GM21825 (cell line): ENCODE measurements around the gene KDM3B.
A peak's percentile ranks its signal among the peaks of the same experiment; 100 is the strongest.

Source experiments
- ATAC-seq: cut with Tn5 transposase; IDR thresholded peaks from one replicate; pipeline ENCODE4 v1.9.1; 2021; ENCODE audit warnings: mild to moderate bottlenecking, moderate library complexity; ENCODE audit not compliant: unreplicated experiment

Gene KDM3B

DNA sequence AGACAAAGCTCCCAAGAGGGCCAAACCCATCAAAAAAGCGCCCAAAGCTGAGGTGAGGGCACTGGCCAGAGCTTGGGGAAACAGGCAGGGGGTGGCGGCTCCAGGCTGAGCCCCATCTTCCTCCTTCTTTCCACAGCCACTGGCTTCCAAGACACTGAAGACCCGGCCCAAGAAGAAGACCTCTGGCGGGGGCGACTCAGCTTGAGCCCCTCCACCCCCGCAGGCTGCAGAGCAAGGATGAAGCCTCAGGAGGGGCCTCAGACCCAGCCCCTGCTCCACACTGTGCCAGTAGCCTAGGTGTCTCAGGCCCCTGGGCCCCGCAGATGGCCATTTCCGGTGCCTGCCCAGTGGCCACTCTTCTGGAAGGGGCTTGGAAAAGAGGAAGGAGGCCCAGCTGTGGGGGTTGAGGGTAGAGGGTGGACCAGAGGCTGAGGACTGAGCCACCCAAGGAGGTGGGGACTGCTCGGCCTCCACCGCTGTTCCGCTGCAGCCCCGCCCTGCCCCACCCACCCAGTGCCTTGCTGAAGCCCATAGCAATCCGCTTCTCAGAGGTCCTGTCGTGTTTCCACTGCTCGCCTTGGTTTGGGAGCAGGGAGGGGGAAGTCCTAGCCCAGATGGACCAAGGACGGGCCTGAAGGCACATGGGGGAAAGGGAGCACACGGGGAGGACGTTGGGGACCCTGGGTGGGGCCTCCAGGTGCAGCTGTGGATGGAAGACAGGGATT is 93.2 kb downstream of the KDM3B start:
- ATAC-seq = no peak

DNA sequence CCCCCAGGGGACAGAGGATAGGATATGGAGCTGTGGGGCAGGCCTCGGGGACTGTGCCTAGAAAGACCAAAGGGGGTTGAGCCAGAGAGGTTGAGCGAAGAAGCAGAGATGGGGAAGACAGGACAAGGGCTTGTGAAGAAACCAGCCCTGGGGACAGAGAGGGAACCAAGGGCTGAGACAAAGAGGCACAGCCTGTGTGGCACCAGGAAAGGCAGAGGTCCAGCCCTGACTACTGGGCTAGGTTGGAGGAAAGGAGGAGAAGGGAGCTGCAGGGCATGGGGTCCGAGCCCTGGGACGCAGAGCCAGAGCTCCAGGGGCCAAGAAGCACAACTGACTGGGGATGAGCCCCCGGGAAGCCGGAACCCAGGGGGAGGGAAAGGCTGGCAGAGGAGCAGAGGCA is 95.6 kb downstream of the KDM3B start:
- no peak for ATAC-seq

DNA sequence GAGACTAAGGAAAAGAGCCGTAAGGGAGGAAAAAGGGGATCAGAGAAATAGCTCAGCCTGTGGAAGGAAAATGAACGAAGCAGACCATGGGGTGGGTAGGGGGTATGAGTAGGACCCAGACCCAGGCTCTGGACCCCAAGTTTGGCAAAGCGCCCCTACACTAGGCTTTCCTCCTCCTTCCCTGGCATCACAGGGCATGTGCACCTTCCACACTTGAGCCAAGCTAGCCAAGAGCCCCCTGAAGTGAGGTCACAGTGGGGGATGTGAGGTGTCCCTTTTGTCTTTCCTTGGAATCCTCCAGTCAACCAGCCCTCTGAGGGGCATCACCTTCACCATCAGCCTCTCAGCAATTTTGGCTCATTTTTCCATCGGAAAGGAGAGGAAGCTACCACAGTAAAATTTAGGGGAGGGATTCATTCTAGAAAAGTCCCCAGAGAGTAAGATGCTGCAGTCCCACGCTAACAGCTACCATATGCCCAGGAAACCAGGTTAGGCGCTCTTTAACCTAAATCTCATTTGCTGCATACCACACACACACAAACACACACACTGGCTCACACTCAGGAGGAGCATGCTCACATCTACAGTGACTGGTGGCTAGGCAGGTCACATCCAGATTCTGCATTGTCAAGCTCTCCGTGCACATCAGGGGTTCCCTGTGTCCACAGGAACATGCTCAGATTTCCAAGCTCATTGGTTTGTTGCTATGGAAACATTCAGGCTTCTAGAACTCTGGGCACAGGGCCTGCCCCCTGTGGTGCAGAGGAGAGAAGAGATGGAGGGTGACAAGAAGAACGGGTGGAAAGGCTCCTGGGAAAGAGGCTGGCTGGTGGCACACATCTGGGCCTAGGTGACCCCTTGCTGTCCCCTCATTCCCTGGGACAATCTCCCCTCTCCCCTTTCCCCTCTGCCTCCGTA is 96.3 kb downstream of the KDM3B start:
- ATAC-seq = no peak

DNA sequence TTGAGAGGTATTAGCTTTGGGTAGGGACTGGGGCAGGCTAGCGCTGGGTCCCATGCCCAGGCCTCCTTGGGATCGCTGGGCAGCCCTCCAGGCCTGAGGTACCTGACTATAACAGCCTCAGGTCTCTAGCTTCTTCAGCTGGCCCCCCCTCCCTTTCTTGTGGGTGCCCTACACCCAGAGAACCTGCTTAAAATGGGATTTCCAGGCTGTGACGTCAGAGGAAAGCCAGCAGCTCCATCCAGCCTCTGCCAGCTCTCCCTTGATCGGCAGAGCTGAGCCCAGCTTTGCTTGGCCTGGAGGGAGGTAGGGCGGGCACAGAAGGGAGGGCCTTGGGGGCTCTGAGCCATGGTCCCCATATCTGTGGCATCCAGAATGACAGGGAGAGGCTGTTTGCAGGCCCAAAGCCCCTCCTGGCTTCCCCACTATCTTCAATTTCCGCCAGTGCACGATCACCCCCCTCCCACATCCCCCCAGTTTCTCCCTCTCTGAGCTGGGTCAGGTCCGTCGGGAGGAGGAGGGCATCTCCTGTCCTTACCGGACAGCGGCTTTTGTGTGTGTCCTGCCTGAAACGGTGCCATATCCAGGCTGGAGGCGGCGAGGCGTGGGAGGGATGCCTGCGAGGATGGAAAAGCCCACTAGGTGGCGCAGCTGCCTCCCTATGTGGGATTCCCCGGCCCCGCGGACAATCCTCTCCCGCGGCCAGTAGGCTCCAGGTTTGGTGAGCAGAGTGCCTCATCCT is 97.2 kb downstream of the KDM3B start:
- peak; percentile 77 for ATAC-seq

DNA sequence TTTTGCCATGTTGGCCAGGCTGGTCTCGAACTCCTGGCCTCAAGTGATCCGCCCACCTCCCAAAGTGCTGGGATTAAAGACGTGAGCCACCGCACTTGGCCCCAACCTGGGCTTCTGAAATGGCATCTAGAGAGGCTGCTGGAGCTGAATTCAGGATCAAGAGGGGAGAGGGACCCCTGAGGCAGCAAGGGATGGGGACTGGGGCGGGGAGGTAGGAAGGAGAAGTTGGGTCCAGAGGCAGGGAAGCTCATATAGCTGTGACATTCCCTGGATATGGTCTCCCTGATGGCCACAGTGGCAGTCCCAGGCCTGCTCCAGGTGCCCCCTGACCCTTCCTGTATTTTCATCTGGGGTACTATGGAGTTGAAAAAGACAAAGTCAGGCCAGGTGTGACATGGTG is 98.5 kb downstream of the KDM3B start:
- no peak for ATAC-seq

DNA sequence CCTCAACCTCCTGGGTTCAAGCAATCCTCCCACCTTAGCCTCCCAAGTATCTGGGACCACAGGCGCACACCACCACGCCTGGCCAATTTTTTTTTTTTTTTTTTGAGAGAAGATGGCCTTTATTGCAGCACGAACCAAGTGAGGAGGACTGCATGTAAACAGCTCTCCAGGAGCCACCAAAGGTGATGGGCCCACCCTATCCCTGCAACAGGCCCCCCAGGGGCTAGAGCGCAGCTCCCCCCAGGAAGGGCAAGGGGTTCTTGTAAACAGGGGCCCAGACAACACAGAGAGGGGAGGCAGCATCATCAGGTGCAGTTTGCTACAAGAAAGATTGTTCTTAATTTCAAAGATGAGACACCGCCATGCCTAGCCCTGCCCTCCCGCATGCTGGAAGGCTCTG is 100.2 kb downstream of the KDM3B start:
- no peak for ATAC-seq

DNA sequence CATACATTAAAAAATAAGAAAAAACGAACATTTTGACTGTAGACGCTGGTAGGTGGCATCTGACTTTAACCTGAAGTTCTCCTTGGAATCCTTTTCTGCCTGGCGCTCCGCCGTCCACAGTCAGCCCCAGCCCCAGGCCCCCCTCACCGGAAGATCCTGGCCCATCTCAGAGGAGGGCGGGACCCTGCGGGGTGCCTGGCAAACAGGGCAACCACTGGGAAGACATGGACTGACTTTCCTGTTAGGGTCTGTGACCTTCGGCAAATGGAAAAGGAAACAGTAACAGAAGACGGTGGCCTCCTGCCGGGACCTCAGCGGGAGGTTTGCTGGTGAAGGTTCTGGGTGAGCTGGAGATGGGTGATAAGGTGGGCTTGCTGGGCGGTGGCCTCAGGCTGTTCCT is 101.1 kb downstream of the KDM3B start:
- ATAC-seq = no peak

DNA sequence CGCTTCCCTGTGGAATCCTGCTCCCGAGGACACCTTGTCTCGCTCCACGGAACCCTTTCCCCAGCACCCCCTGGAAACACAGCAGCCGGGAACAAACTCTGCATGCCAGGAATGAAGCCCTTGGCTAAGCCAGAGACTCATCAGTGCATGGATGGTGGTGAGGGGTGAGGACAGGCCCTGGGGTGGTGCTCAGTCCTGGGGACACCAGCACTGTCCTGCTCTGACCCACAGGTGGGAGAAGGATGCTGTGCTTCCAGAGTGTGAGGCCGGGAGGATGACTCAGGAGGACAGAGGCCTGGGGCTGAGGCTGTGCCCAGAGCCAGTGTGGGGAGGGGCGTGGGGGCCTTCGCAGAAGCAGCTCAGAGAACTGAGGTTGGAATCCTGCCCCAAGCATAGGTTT is 101.6 kb downstream of the KDM3B start:
- no peak for ATAC-seq

DNA sequence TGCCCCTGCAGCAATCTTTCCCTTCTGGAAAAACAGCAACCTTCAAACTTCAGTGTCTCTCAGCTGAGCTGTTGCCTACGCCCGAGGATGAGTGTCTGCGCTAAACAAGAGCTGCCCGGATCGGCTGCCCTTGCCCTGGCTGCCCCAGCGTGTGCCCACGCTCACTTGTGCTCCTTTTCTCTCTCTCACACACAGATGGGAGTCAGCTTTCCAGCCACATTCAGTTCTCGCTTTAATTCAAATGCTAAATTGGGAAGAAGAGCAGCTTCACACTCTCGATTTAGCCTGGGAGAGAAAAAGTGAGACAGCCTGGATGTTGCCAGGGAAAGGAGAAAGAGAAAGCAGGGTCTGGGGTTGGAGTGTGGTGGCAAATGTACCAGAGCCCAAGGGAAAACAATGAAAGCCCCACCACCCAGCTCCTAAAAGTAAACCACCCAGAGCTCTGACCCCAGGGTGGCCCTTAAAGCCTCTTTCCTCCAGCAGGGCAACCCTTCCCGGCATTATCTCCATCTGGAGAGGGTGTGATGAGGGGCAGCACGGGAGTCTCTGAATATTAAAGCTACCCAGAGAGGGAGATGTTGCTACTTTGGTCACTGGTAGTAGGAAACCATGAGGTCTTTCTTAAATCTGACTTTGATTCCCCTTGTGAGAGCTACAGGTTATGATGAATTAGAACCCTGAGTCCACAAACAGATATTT is 102.9 kb downstream of the KDM3B start:
- ATAC-seq = no peak

DNA sequence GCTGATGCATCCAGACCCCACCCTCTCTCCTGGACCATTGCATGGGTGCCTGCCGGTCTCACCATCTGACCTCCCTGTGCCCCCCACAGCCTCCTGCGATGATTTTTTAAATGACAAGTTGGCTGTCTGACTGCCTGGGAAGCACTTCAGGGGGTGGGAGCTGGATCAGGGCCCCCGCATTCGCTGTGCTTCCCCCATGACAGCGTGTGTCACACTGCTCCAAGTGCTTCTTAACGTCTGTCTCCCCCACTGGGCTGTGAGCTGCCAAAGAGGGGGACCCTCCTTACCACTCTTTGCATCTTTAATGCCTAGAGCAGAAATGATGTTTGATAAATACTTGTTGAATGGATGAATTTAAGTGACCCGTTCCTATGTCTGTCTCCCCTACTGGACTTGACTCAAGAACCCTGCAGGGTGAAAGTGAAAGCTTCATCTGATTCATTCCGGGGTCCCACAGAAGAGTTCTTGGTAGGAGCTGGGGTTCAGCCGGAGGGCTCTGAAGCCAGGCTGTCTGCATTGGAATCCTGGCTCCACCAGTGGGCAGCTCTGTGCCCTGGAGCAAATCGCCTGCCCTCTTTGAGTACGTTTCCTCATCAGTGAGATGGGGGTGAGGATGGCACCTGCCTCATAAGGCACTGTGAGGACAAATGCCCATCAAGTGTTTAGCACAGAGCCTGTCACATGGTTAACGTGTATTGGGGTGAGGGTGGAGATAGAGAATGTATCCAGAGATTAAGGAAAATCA is 105.2 kb downstream of the KDM3B start:
- no peak for ATAC-seq

DNA sequence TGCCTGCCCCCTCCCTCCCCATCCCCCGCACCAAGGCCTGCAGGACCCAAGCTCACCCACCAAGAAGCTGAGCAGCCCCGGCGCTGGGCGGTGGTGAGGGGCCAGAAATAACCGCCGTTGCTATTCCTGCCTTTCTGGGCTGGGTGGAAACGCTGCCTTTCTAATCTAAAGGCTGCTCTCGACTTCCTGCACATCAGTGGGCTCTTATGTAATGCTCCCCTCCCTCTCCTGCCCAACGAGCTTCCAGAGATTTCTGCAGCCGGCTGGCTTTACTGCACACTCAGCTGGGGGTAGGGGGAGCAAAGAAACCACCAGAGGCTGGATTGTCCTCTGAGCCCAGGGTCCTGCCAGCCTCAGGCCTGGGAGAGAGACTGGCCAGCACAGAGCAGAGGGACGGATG is 105.9 kb downstream of the KDM3B start:
- ATAC-seq = no peak

DNA sequence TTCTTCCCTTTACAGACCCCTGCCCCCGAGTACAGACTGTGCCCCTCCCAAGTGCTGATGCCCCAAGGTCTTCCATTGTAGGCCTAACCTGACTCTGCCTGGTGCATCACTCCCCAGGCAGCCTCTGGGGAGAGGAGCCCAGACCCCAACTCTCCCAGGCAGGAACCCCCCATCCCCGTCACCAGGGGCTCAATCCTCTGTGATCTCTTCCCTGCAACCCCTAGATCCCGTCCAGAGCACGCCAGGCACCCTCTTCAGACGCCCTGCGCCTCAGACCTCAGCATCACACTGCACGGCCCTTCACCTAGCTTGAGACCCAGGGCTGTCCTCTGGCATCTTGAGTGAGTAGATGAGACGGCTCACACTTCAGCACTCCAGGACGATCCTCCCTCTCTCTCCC is 106.4 kb downstream of the KDM3B start:
- ATAC-seq = no peak

DNA sequence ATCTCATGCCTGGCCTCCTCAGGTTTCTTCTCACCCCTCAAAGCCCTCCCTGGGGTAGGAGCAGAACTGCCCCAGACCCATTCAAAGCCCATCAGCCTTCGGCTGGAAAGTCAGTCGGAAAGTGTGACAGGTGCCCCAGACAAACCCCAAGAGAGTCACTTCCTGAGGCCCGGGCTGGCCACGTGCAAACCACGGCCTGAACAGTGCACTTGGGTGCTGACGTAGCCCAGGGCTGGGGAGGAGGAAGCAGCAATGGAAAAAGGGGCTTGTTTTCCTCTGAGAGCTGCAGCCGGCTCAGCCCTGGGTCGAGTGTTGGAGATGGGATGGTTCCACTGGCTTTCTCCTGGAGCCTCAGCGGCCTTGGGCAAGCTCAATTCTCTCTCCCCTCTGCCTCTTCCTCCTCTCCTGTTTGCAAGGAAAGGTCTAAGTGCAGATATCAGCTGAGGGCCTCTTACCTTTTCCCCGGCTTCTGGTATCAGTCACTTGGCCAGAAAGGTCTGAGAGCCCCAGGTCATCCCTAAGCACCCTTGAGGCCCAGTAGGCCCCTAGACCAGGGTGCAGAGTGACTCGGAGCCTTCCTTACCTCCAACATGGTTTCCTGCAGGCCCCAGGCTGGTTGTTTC is 106.9 kb downstream of the KDM3B start:
- ATAC-seq = no peak

DNA sequence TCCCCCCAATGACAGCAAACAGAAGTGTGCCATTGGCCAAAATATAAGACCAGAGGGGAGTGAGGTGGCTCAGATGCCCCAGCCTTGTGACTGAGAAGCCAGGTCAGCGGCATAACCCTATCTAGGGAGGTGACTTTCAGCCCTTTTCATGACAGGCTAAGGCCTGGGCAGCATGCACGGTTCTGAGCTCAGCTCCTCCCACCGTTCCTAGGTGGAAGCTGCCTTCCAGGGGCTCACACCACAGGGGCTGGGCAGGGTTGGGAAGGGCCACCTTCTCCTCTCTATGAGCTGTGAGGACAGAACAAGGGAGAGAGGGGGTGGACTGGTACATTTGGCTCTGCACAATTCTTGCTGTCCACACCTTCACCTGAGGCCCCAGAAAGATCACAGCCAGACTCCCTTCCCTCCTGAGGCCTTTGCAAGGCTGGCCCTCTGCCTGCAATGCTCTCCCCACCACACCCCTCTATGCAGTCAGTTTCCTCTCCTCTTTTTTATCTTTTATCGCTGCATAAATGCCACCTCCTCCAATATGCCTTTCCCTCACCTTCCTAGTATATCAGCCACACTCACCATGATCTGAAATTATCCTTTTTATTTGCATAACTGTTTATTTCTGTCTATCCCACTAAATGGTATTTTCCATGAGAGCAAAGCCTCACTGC is 107.7 kb downstream of the KDM3B start:
- no peak for ATAC-seq

DNA sequence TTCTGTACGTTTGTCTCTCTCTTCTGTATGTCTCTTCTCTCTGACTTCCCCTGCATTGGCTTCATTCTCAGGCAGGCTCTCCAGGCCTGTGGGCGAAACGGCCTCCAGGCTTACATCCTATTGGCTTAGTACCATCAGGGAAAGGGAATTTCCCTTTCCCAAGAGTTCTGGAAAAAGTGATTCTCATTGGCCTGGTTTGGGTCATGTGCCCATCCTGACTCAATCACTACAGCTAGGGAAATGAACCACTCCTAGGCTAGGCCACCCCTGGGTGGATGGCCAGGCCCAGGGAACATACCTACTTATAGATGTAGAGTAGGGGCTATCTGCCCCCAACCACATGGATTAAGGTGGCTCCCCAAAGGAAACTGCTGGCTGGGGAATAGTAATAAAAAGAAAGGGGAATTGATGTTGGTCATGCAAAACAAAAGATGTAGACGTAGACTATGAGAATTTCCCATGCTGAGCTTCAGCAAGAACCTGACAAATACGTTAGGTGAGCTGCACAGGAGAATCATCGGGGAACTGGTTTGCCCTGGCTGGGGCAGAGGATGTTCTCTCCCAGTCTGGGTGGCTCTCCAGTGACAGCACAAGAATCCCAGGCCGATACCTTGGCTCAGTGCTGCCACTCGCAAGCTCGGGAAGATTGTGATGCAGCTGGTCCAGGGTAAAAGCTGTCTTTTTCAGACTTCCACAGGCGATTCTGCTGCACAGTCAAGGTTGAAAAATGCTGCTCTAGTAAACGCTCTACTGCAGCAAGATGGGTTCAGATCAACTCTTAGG is 109.0 kb downstream of the KDM3B start:
- no peak for ATAC-seq

DNA sequence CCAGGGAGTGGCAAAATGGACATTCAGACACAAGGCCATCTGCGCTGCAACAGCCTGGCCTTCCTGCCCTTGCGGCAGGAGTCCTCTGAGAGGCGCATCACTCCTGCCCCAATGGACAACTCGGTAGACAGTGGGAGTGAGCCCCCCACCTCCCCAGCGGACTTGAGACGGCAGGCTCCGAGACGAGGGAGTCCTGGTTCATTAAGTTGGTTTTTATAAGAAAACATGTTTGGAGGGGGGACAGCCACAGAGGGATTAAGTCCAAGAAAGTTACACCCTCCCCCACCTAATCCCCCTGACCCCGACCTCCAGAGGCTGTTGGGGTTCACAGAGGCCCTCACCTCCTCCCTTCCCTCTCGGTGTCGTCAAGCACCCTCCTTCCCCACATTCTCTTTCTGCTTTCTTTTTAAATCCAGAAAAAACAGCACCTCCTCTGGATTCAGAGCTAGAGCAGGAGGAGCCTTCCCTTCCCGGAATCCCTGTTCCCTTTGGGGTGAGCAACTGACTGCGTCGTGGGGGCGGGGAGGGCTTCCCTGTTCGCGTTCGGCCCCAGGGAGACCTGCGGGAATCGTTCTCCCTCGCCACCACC is 111.0 kb downstream of the KDM3B start:
- no peak for ATAC-seq

DNA sequence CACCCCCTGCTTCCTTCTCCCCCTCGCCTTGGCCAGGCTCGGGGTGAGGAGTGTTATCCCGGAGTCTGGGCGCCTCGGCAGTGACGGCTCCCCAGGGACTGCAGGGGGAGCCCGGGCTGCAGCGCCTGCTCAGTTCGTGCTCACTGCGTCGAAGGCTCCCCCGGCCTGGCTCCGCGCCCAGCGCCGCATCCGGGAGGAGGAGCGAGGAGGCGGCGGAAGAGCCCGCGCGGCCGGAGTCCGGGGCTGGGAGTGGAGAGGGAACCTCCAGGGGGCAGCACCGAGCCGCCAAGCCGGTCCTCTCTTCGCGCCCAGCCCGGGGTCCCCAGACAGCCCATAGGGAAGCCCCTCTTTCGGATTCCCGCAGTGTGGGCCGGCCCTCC is 111.5 kb downstream of the KDM3B start:
- peak; percentile 52 for ATAC-seq
